OCI-LY7 (cell line): ENCODE results near the gene TCERG1.

ENCODE experiments used
- CTCF ChIP-seq: fragments of 200-600 bp; sonication (generic); conservative IDR thresholded peaks from 2 replicates; pipeline ENCODE4 v1.5.1; 2014; ENCODE audit warnings: mild to moderate bottlenecking, antibody characterized with exemption, low read length, moderate library complexity, mixed read lengths
- EZH2phosphoT487 ChIP-seq: fragments of 200-600 bp; sonication (generic); IDR thresholded peaks from 2 replicates; pipeline ENCODE4 v1.6.1; 2018; ENCODE audit warnings: low read depth, borderline replicate concordance, mild to moderate bottlenecking, mixed run types, antibody characterized with exemption, low read length, moderate library complexity, mixed read lengths

- TF ChIP-seq CTCF: no peak
- TF ChIP-seq EZH2phosphoT487: no peak
Measured at GRCh38 chr5:146519554-146519953, 72.4 kb downstream of the TCERG1 start.
